ENCODE results near the gene PTEN.
A peak's percentile ranks its signal among the peaks of the same experiment; 100 is the strongest.

The PTEN gene

GRCh38 chr10:88006261-88006660 is 142.8 kb downstream of the PTEN start:
- no peaks in the 10 kb centered on the region for H3F3A ChIP-seq (ENCODE audit: insufficient read depth)
- TF ChIP-seq EZH2phosphoT487 (conservative IDR thresholded peaks at IDR 0.05; ENCODE audit: low read length), result no peak
- no peak for TF ChIP-seq CTCF (IDR thresholded peaks at IDR 0.05; ENCODE audit: insufficient read depth, low read length, poor library complexity, severe bottlenecking)
- H2AFZ ChIP-seq (ENCODE audit: low read depth, low read length, severe bottlenecking), result no peak overlapping the region

GRCh38 chr10:88008866-88009470 is 145.5 kb downstream of the PTEN start:
- H3K4me2 ChIP-seq (ENCODE audit: low read depth, low read length, poor library complexity, severe bottlenecking), result no peak overlapping the region
- H3K36me3 ChIP-seq (ENCODE audit: low read length), result no peaks in the 10 kb centered on the region
- no peaks in the 10 kb centered on the region for H3F3A ChIP-seq (ENCODE audit: insufficient read depth)
- no peak overlapping the region for H3K4me3 ChIP-seq (ENCODE audit: insufficient read depth, low read length, poor library complexity, severe bottlenecking)
- H3K79me2 ChIP-seq (ENCODE audit: insufficient read depth, low read length), result no peaks in the 10 kb centered on the region
- H4K20me1 ChIP-seq (ENCODE audit: low read depth, low read length), result no peaks in the 10 kb centered on the region
- no peak overlapping the region for H3K9ac ChIP-seq (ENCODE audit: low read length)
- TF ChIP-seq EZH2phosphoT487 (conservative IDR thresholded peaks at IDR 0.05; ENCODE audit: low read length) (no peak), CTCF (IDR thresholded peaks at IDR 0.05; ENCODE audit: insufficient read depth, low read length, poor library complexity, severe bottlenecking) (no peak)
- H3K27me3 ChIP-seq (ENCODE audit: low read length), result no peaks in the 10 kb centered on the region
- H3K9me2 ChIP-seq (replicated peaks; ENCODE audit: insufficient read depth, low read length), result no peaks in the 10 kb centered on the region
- H3K9me3 ChIP-seq (ENCODE audit: insufficient read depth, low read length), result no peaks in the 10 kb centered on the region; the same call in 1 of the 2 replicates
- H2AFZ ChIP-seq (ENCODE audit: low read depth, low read length, severe bottlenecking), result no peak overlapping the region
- H3K27ac ChIP-seq (ENCODE audit: low read depth, low read length), result no peak overlapping the region

More at GRCh38 chr10:88006261-88006660, 142.8 kb downstream of the PTEN start:
- Histone ChIP-seq H3K9ac (ENCODE audit: low read length) (no peak overlapping the region), H3K27ac (ENCODE audit: low read depth, low read length) (no peak overlapping the region), H3K4me2 (ENCODE audit: low read depth, low read length, poor library complexity, severe bottlenecking) (no peak overlapping the region), H3K4me3 (ENCODE audit: insufficient read depth, low read length, poor library complexity, severe bottlenecking) (no peak overlapping the region), H4K20me1 (ENCODE audit: low read depth, low read length) (no peaks in the 10 kb centered on the region), H3K9me2 (replicated peaks; ENCODE audit: insufficient read depth, low read length) (no peaks in the 10 kb centered on the region), H3K36me3 (ENCODE audit: low read length) (no peaks in the 10 kb centered on the region), H3K9me3 (ENCODE audit: insufficient read depth, low read length) (no peaks in the 10 kb centered on the region; the same call in 1 of the 2 replicates), H3K27me3 (ENCODE audit: low read length) (no peaks in the 10 kb centered on the region), H3K79me2 (ENCODE audit: insufficient read depth, low read length) (no peaks in the 10 kb centered on the region)

- H2AFZ ChIP-seq (ENCODE audit: low read depth, low read length, severe bottlenecking), result peak overlapping the region; percentile 49
- no peak overlapping the region for H3K9ac ChIP-seq (ENCODE audit: low read length)
- no peaks in the 10 kb centered on the region; the same call in 1 of the 2 replicates for H3K9me3 ChIP-seq (ENCODE audit: insufficient read depth, low read length)
- H3K4me3 ChIP-seq (ENCODE audit: insufficient read depth, low read length, poor library complexity, severe bottlenecking), result no peak overlapping the region
- TF ChIP-seq CTCF (IDR thresholded peaks at IDR 0.05; ENCODE audit: insufficient read depth, low read length, poor library complexity, severe bottlenecking) (no peak), EZH2phosphoT487 (conservative IDR thresholded peaks at IDR 0.05; ENCODE audit: low read length) (no peak)
- no peak overlapping the region for H3K4me2 ChIP-seq (ENCODE audit: low read depth, low read length, poor library complexity, severe bottlenecking)
- no peak overlapping the region for H3K27ac ChIP-seq (ENCODE audit: low read depth, low read length)
- H4K20me1 ChIP-seq (ENCODE audit: low read depth, low read length), result no peaks in the 10 kb centered on the region
- no peaks in the 10 kb centered on the region for H3K27me3 ChIP-seq (ENCODE audit: low read length)
- no peaks in the 10 kb centered on the region for H3K36me3 ChIP-seq (ENCODE audit: low read length)
- H3K9me2 ChIP-seq (replicated peaks; ENCODE audit: insufficient read depth, low read length), result no peaks in the 10 kb centered on the region
- no peaks in the 10 kb centered on the region for H3F3A ChIP-seq (ENCODE audit: insufficient read depth)
- no peaks in the 10 kb centered on the region for H3K79me2 ChIP-seq (ENCODE audit: insufficient read depth, low read length)
Measured at GRCh38 chr10:88012641-88013040, 149.2 kb downstream of the PTEN start.

Data from SU-DHL-6 (cell line).